ENCODE data around the gene PRDM5.

The PRDM5 gene

DNA sequence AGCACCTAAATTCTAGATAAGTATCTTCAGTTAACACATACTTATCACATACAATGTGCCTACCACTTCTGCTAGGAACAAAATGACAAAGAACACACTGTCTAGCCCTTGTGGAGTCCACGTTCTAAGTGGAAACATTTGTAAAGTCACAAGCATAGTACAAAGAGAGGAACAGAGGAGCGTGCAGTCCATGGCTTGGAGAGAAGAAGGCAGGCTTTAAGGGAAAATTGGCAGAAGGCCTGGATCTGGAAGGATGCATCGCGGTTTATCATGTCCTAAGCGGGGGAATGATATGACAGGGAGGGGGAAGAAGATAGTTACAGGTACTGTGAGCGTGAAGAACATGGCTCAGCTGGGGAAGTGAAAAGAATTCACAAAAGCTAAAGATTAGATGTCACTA lies 218.0 kb downstream of the PRDM5 start:
- H3K4me3 ChIP-seq (ENCODE audit: insufficient read depth in 1 of 2, low read depth in 1 of 2, low read length in 2 of 2), result no peak overlapping the region
- H3K36me3 ChIP-seq (ENCODE audit: control insufficient read depth in 1 of 2, insufficient read depth in 2 of 2, low read depth in 1 of 2, low read length in 2 of 2), result no peaks in the 10 kb centered on the region
- no peak overlapping the region for H3K4me2 ChIP-seq (ENCODE audit: low read length, poor library complexity, severe bottlenecking)
- no peak for DNase-seq
- H2BK120ac ChIP-seq (ENCODE audit: low read depth, low read length), result no peak overlapping the region
- no peak overlapping the region for H3K4ac ChIP-seq (ENCODE audit: low read depth in 1 of 2, low read length in 2 of 2)
- H3K14ac ChIP-seq (ENCODE audit: low read length in 2 of 2), result no peak overlapping the region
- no peak overlapping the region for H3K23ac ChIP-seq (ENCODE audit: low read length in 2 of 2)
- no peak overlapping the region for H2BK12ac ChIP-seq (ENCODE audit: low read length in 2 of 2)
- no peaks in the 10 kb centered on the region for H3K79me1 ChIP-seq (replicated peaks; ENCODE audit: low read length, poor library complexity, severe bottlenecking)
- H2AK5ac ChIP-seq (ENCODE audit: low read length, severe bottlenecking), result no peak overlapping the region
- H2BK5ac ChIP-seq (ENCODE audit: low read depth, low read length, poor library complexity, severe bottlenecking), result no peak overlapping the region
- peak overlapping the region; percentile 2 for H3K9ac ChIP-seq (ENCODE audit: low read length)
- no peak overlapping the region for H4K91ac ChIP-seq (ENCODE audit: low read length)
- H3K4me1 ChIP-seq (ENCODE audit: control insufficient read depth, insufficient read depth, low read depth, low read length), result no peaks in the 10 kb centered on the region
- 97% methylated on average over 6 of the region's 6 CpGs for WGBS
- no peak overlapping the region for H3K18ac ChIP-seq (ENCODE audit: low read depth in 1 of 2, low read length in 2 of 2)
- no peaks in the 10 kb centered on the region for H3K27me3 ChIP-seq (ENCODE audit: control insufficient read depth in 1 of 2, insufficient read depth in 1 of 2, low read length in 2 of 2)
- no peak overlapping the region for H2AFZ ChIP-seq (ENCODE audit: low read depth, low read length)
- no peak overlapping the region for H2BK15ac ChIP-seq (ENCODE audit: low read depth, poor library complexity, severe bottlenecking)
- no peak overlapping the region for H3K27ac ChIP-seq (ENCODE audit: low read length, poor library complexity, severe bottlenecking)
- no peak overlapping the region for H4K8ac ChIP-seq (ENCODE audit: low read length)
- H3K9me3 ChIP-seq (ENCODE audit: control insufficient read depth, low read length), result no peaks in the 10 kb centered on the region

DNA sequence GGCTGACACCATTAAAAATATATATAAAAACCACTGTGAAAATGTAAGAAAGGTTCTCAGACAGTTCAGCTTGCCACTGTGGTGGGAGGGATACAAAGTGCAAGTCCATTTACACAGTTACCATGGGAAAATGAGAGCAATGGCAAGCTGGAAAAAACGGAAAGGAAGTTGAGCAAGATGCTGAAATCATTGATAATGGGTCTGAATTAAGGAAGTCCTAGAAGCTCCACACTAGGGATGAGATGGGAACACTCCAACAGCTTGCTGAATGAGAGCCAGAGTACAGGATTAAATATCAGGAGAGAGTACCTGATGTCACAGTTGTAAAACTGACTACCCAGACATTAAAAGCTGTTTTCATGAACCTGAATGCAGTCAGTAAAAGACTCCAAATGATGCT lies 218.6 kb downstream of the PRDM5 start:
- Histone ChIP-seq H4K91ac (ENCODE audit: low read length) (no peak overlapping the region), H3K4me1 (ENCODE audit: control insufficient read depth, insufficient read depth, low read depth, low read length) (no peaks in the 10 kb centered on the region), H2AK5ac (ENCODE audit: low read length, severe bottlenecking) (no peak overlapping the region), H3K36me3 (ENCODE audit: control insufficient read depth in 1 of 2, insufficient read depth in 2 of 2, low read depth in 1 of 2, low read length in 2 of 2) (no peaks in the 10 kb centered on the region), H3K23ac (ENCODE audit: low read length in 2 of 2) (no peak overlapping the region), H4K8ac (ENCODE audit: low read length) (no peak overlapping the region), H3K4me2 (ENCODE audit: low read length, poor library complexity, severe bottlenecking) (no peak overlapping the region), H3K4me3 (ENCODE audit: insufficient read depth in 1 of 2, low read depth in 1 of 2, low read length in 2 of 2) (no peak overlapping the region), H2BK12ac (ENCODE audit: low read length in 2 of 2) (no peak overlapping the region), H3K9ac (ENCODE audit: low read length) (no peak overlapping the region), H3K14ac (ENCODE audit: low read length in 2 of 2) (no peak overlapping the region), H3K4ac (ENCODE audit: low read depth in 1 of 2, low read length in 2 of 2) (no peak overlapping the region), H3K27ac (ENCODE audit: low read length, poor library complexity, severe bottlenecking) (no peak overlapping the region), H2BK5ac (ENCODE audit: low read depth, low read length, poor library complexity, severe bottlenecking) (no peak overlapping the region), H2AFZ (ENCODE audit: low read depth, low read length) (no peak overlapping the region), H3K79me1 (replicated peaks; ENCODE audit: low read length, poor library complexity, severe bottlenecking) (no peaks in the 10 kb centered on the region), H2BK120ac (ENCODE audit: low read depth, low read length) (no peak overlapping the region), H3K9me3 (ENCODE audit: control insufficient read depth, low read length) (no peaks in the 10 kb centered on the region), H2BK15ac (ENCODE audit: low read depth, poor library complexity, severe bottlenecking) (no peak overlapping the region), H3K18ac (ENCODE audit: low read depth in 1 of 2, low read length in 2 of 2) (no peak overlapping the region), H3K27me3 (ENCODE audit: control insufficient read depth in 1 of 2, insufficient read depth in 1 of 2, low read length in 2 of 2) (no peaks in the 10 kb centered on the region)
- 93% methylated on average over 1 of the region's 1 CpG for WGBS
- no peak for DNase-seq

DNA sequence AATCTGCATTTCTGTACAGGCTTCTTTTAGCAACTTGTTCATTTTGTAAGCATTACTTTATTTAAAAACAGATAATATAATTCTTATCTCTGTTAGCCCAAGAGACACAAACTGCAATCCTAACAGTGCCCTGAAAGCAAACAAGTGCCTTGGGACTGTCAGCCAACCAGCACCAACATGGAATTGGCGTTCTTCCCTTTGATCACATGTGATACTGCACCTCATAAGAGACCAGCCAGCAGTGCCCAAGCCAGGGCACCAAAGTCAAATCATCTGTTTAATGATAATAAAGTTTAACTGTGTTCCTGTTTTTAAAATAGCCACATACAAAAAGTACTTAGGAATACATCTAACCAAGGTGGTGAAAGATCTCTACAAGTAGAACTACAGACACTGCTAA lies 223.2 kb downstream of the PRDM5 start:
- no peak overlapping the region for H4K8ac ChIP-seq (ENCODE audit: low read length)
- H3K18ac ChIP-seq (ENCODE audit: low read depth in 1 of 2, low read length in 2 of 2), result no peak overlapping the region
- no peaks in the 10 kb centered on the region for H3K27me3 ChIP-seq (ENCODE audit: control insufficient read depth in 1 of 2, insufficient read depth in 1 of 2, low read length in 2 of 2)
- H2AK5ac ChIP-seq (ENCODE audit: low read length, severe bottlenecking), result no peak overlapping the region
- no peaks in the 10 kb centered on the region for H3K4me1 ChIP-seq (ENCODE audit: control insufficient read depth, insufficient read depth, low read depth, low read length)
- no peak overlapping the region for H3K23ac ChIP-seq (ENCODE audit: low read length in 2 of 2)
- no peak overlapping the region for H3K4me2 ChIP-seq (ENCODE audit: low read length, poor library complexity, severe bottlenecking)
- no peak overlapping the region for H2BK12ac ChIP-seq (ENCODE audit: low read length in 2 of 2)
- no peaks in the 10 kb centered on the region for H3K79me1 ChIP-seq (replicated peaks; ENCODE audit: low read length, poor library complexity, severe bottlenecking)
- no peak overlapping the region for H3K14ac ChIP-seq (ENCODE audit: low read length in 2 of 2)
- WGBS, result no CpG with 5 or more reads among the region's 1 CpG
- H2BK15ac ChIP-seq (ENCODE audit: low read depth, poor library complexity, severe bottlenecking), result no peak overlapping the region
- no peak overlapping the region for H4K91ac ChIP-seq (ENCODE audit: low read length)
- H2BK120ac ChIP-seq (ENCODE audit: low read depth, low read length), result no peak overlapping the region
- H3K4me3 ChIP-seq (ENCODE audit: insufficient read depth in 1 of 2, low read depth in 1 of 2, low read length in 2 of 2), result no peak overlapping the region
- no peak overlapping the region for H3K9ac ChIP-seq (ENCODE audit: low read length)
- no peaks in the 10 kb centered on the region for H3K9me3 ChIP-seq (ENCODE audit: control insufficient read depth, low read length)
- H2BK5ac ChIP-seq (ENCODE audit: low read depth, low read length, poor library complexity, severe bottlenecking), result no peak overlapping the region
- H3K4ac ChIP-seq (ENCODE audit: low read depth in 1 of 2, low read length in 2 of 2), result no peak overlapping the region
- no peak for DNase-seq
- H2AFZ ChIP-seq (ENCODE audit: low read depth, low read length), result no peak overlapping the region
- H3K27ac ChIP-seq (ENCODE audit: low read length, poor library complexity, severe bottlenecking), result no peak overlapping the region
- H3K36me3 ChIP-seq (ENCODE audit: control insufficient read depth in 1 of 2, insufficient read depth in 2 of 2, low read depth in 1 of 2, low read length in 2 of 2), result no peaks in the 10 kb centered on the region

DNA sequence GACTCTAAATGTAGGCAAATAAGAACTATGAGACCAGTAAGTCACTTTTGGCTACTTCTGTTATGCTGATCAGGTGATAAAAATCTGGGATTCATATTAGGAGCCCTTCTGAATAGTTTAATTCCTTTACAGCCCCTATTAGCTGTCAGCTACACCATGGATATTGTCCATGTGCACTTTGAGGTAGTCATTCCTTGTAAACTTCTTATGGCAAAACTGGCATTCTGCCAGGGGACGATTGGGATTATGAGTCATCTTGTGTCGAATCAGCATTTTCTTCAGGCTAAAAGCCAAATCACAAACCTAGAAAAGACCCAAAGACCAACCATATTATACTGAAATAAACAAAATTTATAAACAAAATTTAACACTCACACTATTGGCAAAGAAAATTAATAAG lies 227.6 kb downstream of the PRDM5 start:
- Histone ChIP-seq H3K27me3 (ENCODE audit: control insufficient read depth in 1 of 2, insufficient read depth in 1 of 2, low read length in 2 of 2) (no peaks in the 10 kb centered on the region), H3K4ac (ENCODE audit: low read depth in 1 of 2, low read length in 2 of 2) (no peak overlapping the region), H3K9me3 (ENCODE audit: control insufficient read depth, low read length) (no peaks in the 10 kb centered on the region), H3K23ac (ENCODE audit: low read length in 2 of 2) (no peak overlapping the region), H2BK12ac (ENCODE audit: low read length in 2 of 2) (no peak overlapping the region), H3K14ac (ENCODE audit: low read length in 2 of 2) (no peak overlapping the region), H3K18ac (ENCODE audit: low read depth in 1 of 2, low read length in 2 of 2) (no peak overlapping the region), H3K4me1 (ENCODE audit: control insufficient read depth, insufficient read depth, low read depth, low read length) (no peaks in the 10 kb centered on the region), H2AK5ac (ENCODE audit: low read length, severe bottlenecking) (no peak overlapping the region), H3K36me3 (ENCODE audit: control insufficient read depth in 1 of 2, insufficient read depth in 2 of 2, low read depth in 1 of 2, low read length in 2 of 2) (no peaks in the 10 kb centered on the region), H3K9ac (ENCODE audit: low read length) (peak overlapping the region; percentile 3), H2BK5ac (ENCODE audit: low read depth, low read length, poor library complexity, severe bottlenecking) (no peak overlapping the region), H4K91ac (ENCODE audit: low read length) (no peak overlapping the region), H3K79me1 (replicated peaks; ENCODE audit: low read length, poor library complexity, severe bottlenecking) (no peaks in the 10 kb centered on the region), H3K27ac (ENCODE audit: low read length, poor library complexity, severe bottlenecking) (no peak overlapping the region), H3K4me2 (ENCODE audit: low read length, poor library complexity, severe bottlenecking) (no peak overlapping the region), H4K8ac (ENCODE audit: low read length) (no peak overlapping the region), H3K4me3 (ENCODE audit: insufficient read depth in 1 of 2, low read depth in 1 of 2, low read length in 2 of 2) (no peak overlapping the region), H2AFZ (ENCODE audit: low read depth, low read length) (no peak overlapping the region), H2BK15ac (ENCODE audit: low read depth, poor library complexity, severe bottlenecking) (no peak overlapping the region), H2BK120ac (ENCODE audit: low read depth, low read length) (no peak overlapping the region)
- DNase-seq, result peak; percentile 88
- 4% methylated on average over 2 of the region's 2 CpGs for WGBS
